Natural killer cell (primary cell): ENCODE results near the gene NRXN3. TPM values are rescaled to one million over a fixed set of nuclear protein-coding genes. Genes with fewer than 3 reads are reported as not detected.

ENCODE experiments used
- ATAC-seq, 3 donors: fragments of 150-1000 bp in 2 of 3; fragments of 200-7000 bp in 1 of 3; cut with Tn5 transposase; 1 replicate in 1 of 3; 2 replicates in 2 of 3; pipeline ENCODE4 v1.10.0; 2021; ENCODE audit warnings: mild to moderate bottlenecking in 2 of 3, moderate library complexity in 2 of 3
- DNase-seq, 2 donors: peaks; one replicate each; pipeline versions ENCODE4 v3.0.0 to v3.0.0-alpha.2; 2013 to 2021; ENCODE audit warnings: mixed read lengths in 1 of 2
- H3K27ac ChIP-seq: one replicate; pipeline ENCODE4 v1.5.1; 2013; ENCODE audit warnings: mild to moderate bottlenecking, low read length
- H3K27me3 ChIP-seq: one replicate; pipeline ENCODE4 v1.6.1; 2013; ENCODE audit warnings: low read length; ENCODE audit not compliant: control insufficient read depth, insufficient read depth
- H3K36me3 ChIP-seq: one replicate; pipeline ENCODE4 v1.6.1; 2013; ENCODE audit warnings: low read length; ENCODE audit not compliant: control insufficient read depth, insufficient read depth
- H3K4me1 ChIP-seq: one replicate; pipeline ENCODE4 v1.6.1; 2013; ENCODE audit warnings: low read length; ENCODE audit not compliant: control insufficient read depth, insufficient read depth
- H3K4me3 ChIP-seq: one replicate; pipeline ENCODE4 v1.5.1; 2013; ENCODE audit warnings: low read length
- H3K9me3 ChIP-seq: one replicate; pipeline ENCODE4 v1.6.1; 2013; ENCODE audit warnings: low read length; ENCODE audit not compliant: control insufficient read depth, insufficient read depth
- H3K27ac Mint-ChIP-seq, 2 donors: one replicate each; pipeline ENCODE4 v1.8.0; 2022; ENCODE audit warnings: mild to moderate bottlenecking in 2 of 2, mixed read lengths in 2 of 2, moderate library complexity in 1 of 2
- H3K27me3 Mint-ChIP-seq, 2 donors: one replicate each; pipeline ENCODE4 v1.8.0; 2022; ENCODE audit warnings: low read depth in 2 of 2, mixed read lengths in 2 of 2
- H3K36me3 Mint-ChIP-seq: one replicate; pipeline ENCODE4 v1.8.0; 2022; ENCODE audit warnings: mixed read lengths
- H3K4me1 Mint-ChIP-seq, 2 donors: one replicate each; pipeline ENCODE4 v1.8.0; 2022; ENCODE audit warnings: mixed read lengths in 2 of 2
- H3K4me3 Mint-ChIP-seq: one replicate; pipeline ENCODE4 v1.8.0; 2022; ENCODE audit warnings: mild to moderate bottlenecking, moderate library complexity, mixed read lengths
- H3K9me3 Mint-ChIP-seq, 2 donors: one replicate each; pipeline ENCODE4 v1.8.0; 2022; ENCODE audit warnings: mixed read lengths in 2 of 2
- WGBS: methylation state at CpG from one replicate; pipeline ENCODE4 v1.1.7; 2013; ENCODE audit warnings: missing lambda C conversion rate; ENCODE audit not compliant: insufficient coverage; 5-methylcytosine and 5-hydroxymethylcytosine counted together
- intact Hi-C: fragments of 100-400 bp; cut with micrococcal nuclease; formaldehyde crosslinking; loops from one replicate; pipeline ENCODE4 v1.14.2; 2022
- total RNA-seq, 4 donors: library from RNA; stranded (reverse); fragments of 120-200 nt in 1 of 4; gene quantifications; one replicate each; pipeline versions ENCODE4 v1.2.3 to v1.2.4, GENCODE V29; 2013 to 2022
- TF ChIP-seq, protein P1 (sequence below): fragments of 200-600 bp; IDR thresholded peaks from one replicate; pipeline ENCODE4 v1.8.0; 2022; ENCODE audit warnings: antibody characterized with exemption

Gene NRXN3
- total RNA-seq, 3 donors from 2014 or later (not counting 1 experiment from before 2014, with no cell fraction given): not detected

GRCh38 chr14:79043194-79043889, 873.2 kb downstream of the NRXN3 start:
- no peak overlapping the region for H3K27ac ChIP-seq
- intact Hi-C loops: no loop called here
- H3K36me3 ChIP-seq: no peaks in the 10 kb centered on the region
- no peak overlapping the region for H3K4me3 Mint-ChIP-seq
- TF ChIP-seq, protein P1, sequence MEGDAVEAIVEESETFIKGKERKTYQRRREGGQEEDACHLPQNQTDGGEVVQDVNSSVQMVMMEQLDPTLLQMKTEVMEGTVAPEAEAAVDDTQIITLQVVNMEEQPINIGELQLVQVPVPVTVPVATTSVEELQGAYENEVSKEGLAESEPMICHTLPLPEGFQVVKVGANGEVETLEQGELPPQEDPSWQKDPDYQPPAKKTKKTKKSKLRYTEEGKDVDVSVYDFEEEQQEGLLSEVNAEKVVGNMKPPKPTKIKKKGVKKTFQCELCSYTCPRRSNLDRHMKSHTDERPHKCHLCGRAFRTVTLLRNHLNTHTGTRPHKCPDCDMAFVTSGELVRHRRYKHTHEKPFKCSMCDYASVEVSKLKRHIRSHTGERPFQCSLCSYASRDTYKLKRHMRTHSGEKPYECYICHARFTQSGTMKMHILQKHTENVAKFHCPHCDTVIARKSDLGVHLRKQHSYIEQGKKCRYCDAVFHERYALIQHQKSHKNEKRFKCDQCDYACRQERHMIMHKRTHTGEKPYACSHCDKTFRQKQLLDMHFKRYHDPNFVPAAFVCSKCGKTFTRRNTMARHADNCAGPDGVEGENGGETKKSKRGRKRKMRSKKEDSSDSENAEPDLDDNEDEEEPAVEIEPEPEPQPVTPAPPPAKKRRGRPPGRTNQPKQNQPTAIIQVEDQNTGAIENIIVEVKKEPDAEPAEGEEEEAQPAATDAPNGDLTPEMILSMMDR: no peak
- DNase-seq (no peak), ATAC-seq (no peak)
- no peak overlapping the region for H3K4me3 ChIP-seq
- no peaks in the 10 kb centered on the region for H3K4me1 Mint-ChIP-seq
- H3K4me1 ChIP-seq: no peaks in the 10 kb centered on the region
- no peaks in the 10 kb centered on the region for H3K27me3 Mint-ChIP-seq
- peaks cover 3 to 8% of the 10 kb centered on the region in 2 donors for H3K9me3 Mint-ChIP-seq
- H3K9me3 ChIP-seq: peaks cover 4% of the 10 kb centered on the region
- no peak overlapping the region for H3K27ac Mint-ChIP-seq
- H3K27me3 ChIP-seq: no peaks in the 10 kb centered on the region
- H3K36me3 Mint-ChIP-seq: no peaks in the 10 kb centered on the region
- 89% methylated on average over 7 of the region's 7 CpGs for WGBS

- H3K27ac ChIP-seq: no peak overlapping the region
- H3K9me3 ChIP-seq: no peaks in the 10 kb centered on the region
- Mint-ChIP-seq H3K9me3 (peaks cover 8% of the 10 kb centered on the region in 2 donors), H3K36me3 (no peaks in the 10 kb centered on the region), H3K4me1 (no peaks in the 10 kb centered on the region), H3K4me3 (no peak overlapping the region), H3K27ac (no peak overlapping the region), H3K27me3 (no peaks in the 10 kb centered on the region)
- intact Hi-C loops: no loop called here
- 71% methylated on average over 7 of the region's 8 CpGs for WGBS
- DNase-seq (no peak), ATAC-seq (no peak)
- H3K4me3 ChIP-seq: no peak overlapping the region
- no peaks in the 10 kb centered on the region for H3K27me3 ChIP-seq
- no peaks in the 10 kb centered on the region for H3K36me3 ChIP-seq
- H3K4me1 ChIP-seq: no peaks in the 10 kb centered on the region
- TF ChIP-seq, protein P1: no peak
Measured at GRCh38 chr14:79044894-79045624, 874.9 kb downstream of the NRXN3 start.

- WGBS: 77% methylated on average over 5 of the region's 6 CpGs
- H3K27ac ChIP-seq: no peak overlapping the region
Measured at GRCh38 chr14:79050787-79051727, 880.9 kb downstream of the NRXN3 start.

More at GRCh38 chr14:79050787-79051727, 880.9 kb downstream of the NRXN3 start:
- TF ChIP-seq, protein P1: no peak
- H3K4me1 ChIP-seq: no peaks in the 10 kb centered on the region
- DNase-seq (no peak), ATAC-seq (no peak)
- H3K27me3 Mint-ChIP-seq: no peaks in the 10 kb centered on the region
- no peaks in the 10 kb centered on the region for H3K4me1 Mint-ChIP-seq
- no peaks in the 10 kb centered on the region for H3K27me3 ChIP-seq
- H3K4me3 Mint-ChIP-seq: no peak overlapping the region
- H3K9me3 ChIP-seq: no peaks in the 10 kb centered on the region
- H3K36me3 ChIP-seq: no peaks in the 10 kb centered on the region
- intact Hi-C loops: no loop called here
- no peak overlapping the region for H3K27ac Mint-ChIP-seq
- H3K9me3 Mint-ChIP-seq: peaks cover 6 to 13% of the 10 kb centered on the region in 2 donors
- H3K36me3 Mint-ChIP-seq: no peaks in the 10 kb centered on the region
- H3K4me3 ChIP-seq: no peak overlapping the region
